Measurements from ENCODE around the gene EDAR.

Gene EDAR

GRCh38 chr2:108920686-108921085, 68.3 kb downstream of the EDAR start:
- WGBS (ENCODE audit: insufficient coverage), result 94% methylated on average over 7 of the region's 7 CpGs
- Histone ChIP-seq H3K4me3 (ENCODE audit: control insufficient read depth in 1 of 7, extremely low read depth in 1 of 7, insufficient read depth in 4 of 7, low read depth in 2 of 7, low read length in 6 of 7) (no peak overlapping the region), H3K9me3 (ENCODE audit: control extremely low read depth in 1 of 5, control insufficient read depth in 4 of 5, insufficient read depth in 2 of 5, low read depth in 1 of 5, low read length in 4 of 5) (no peaks in the 10 kb centered on the region), H3K27me3 (replicated peaks in 2 of 5; ENCODE audit: control insufficient read depth in 4 of 5, insufficient read depth in 5 of 5, low read length in 4 of 5) (peaks cover 0 to 3% (median 0%) of the 10 kb centered on the region in 5 experiments), H3K4me1 (ENCODE audit: control extremely low read depth in 1 of 4, control insufficient read depth in 4 of 4, insufficient read depth in 4 of 4, low read length in 3 of 4) (peaks cover 0 to 3% (median 1%) of the 10 kb centered on the region in 4 experiments), H3K27ac (ENCODE audit: insufficient read depth in 1 of 2, low read depth in 1 of 2, low read length in 2 of 2, poor library complexity in 1 of 2, severe bottlenecking in 2 of 2) (no peak overlapping the region), H3K36me3 (ENCODE audit: control insufficient read depth in 4 of 4, insufficient read depth in 4 of 4, low read length in 3 of 4) (no peaks in the 10 kb centered on the region)
- DNase-seq, result no peak
- POLR2A ChIA-PET, result no interaction called here
- CTCF ChIA-PET, result no interaction called here

- no peak for DNase-seq
- Histone ChIP-seq H3K4me3 (ENCODE audit: control insufficient read depth in 1 of 7, extremely low read depth in 1 of 7, insufficient read depth in 4 of 7, low read depth in 2 of 7, low read length in 6 of 7) (no peak overlapping the region), H3K27me3 (replicated peaks in 2 of 5; ENCODE audit: control insufficient read depth in 4 of 5, insufficient read depth in 5 of 5, low read length in 4 of 5) (peaks cover 0 to 3% (median 0%) of the 10 kb centered on the region in 5 experiments), H3K36me3 (ENCODE audit: control insufficient read depth in 4 of 4, insufficient read depth in 4 of 4, low read length in 3 of 4) (no peaks in the 10 kb centered on the region), H3K27ac (ENCODE audit: insufficient read depth in 1 of 2, low read depth in 1 of 2, low read length in 2 of 2, poor library complexity in 1 of 2, severe bottlenecking in 2 of 2) (no peak overlapping the region), H3K4me1 (ENCODE audit: control extremely low read depth in 1 of 4, control insufficient read depth in 4 of 4, insufficient read depth in 4 of 4, low read length in 3 of 4) (peaks cover 0 to 3% (median 1%) of the 10 kb centered on the region in 4 experiments), H3K9me3 (ENCODE audit: control extremely low read depth in 1 of 5, control insufficient read depth in 4 of 5, insufficient read depth in 2 of 5, low read depth in 1 of 5, low read length in 4 of 5) (no peaks in the 10 kb centered on the region)
- ChIA-PET CTCF (interaction anchor here (0.9 kb wide), 1 partner anchor 591 kb away, joined by 3 read pairs; no protein-coding TSS in a partner anchor), POLR2A (interaction anchor here (0.7 kb wide), 1 partner anchor 92 kb away, joined by 3 read pairs; no protein-coding TSS in a partner anchor)
- whole genome bisulfite sequencing (ENCODE audit: insufficient coverage), result 93% methylated on average over 19 of the region's 19 CpGs
These were observed 69.2 kb downstream of the EDAR start for GRCh38 chr2:108919571-108920373.

DNA sequence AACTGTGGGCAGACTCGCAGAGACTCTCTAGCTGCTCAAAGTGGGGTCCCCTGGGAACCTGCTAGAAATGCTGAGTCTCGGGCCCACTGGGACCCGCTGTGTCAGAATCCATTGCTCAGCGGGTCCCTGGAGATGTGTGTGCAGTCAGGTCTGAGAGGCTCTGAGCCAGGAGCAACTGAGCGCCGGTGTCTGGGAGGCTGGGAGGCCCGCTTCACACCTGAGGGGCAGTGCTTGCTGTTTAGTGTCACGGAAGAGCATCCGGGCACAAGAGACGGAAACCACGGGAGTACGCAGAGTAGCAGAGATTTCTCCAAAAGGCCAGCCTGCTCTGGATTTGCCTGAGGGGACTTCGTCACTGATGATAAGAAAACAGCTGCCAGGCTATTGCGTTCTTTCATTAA, 70.1 kb downstream of the EDAR start:
- H3K36me3 ChIP-seq (ENCODE audit: control insufficient read depth in 4 of 4, insufficient read depth in 4 of 4, low read length in 3 of 4), result no peaks in the 10 kb centered on the region
- no peak for DNase-seq
- peaks cover 0 to 3% (median 0%) of the 10 kb centered on the region in 5 experiments for H3K27me3 ChIP-seq (replicated peaks in 2 of 5; ENCODE audit: control insufficient read depth in 4 of 5, insufficient read depth in 5 of 5, low read length in 4 of 5)
- WGBS (ENCODE audit: insufficient coverage), result 95% methylated on average over 14 of the region's 14 CpGs
- no peak overlapping the region for H3K4me3 ChIP-seq (ENCODE audit: control insufficient read depth in 1 of 7, extremely low read depth in 1 of 7, insufficient read depth in 4 of 7, low read depth in 2 of 7, low read length in 6 of 7)
- H3K27ac ChIP-seq (ENCODE audit: insufficient read depth in 1 of 2, low read depth in 1 of 2, low read length in 2 of 2, poor library complexity in 1 of 2, severe bottlenecking in 2 of 2), result no peak overlapping the region
- H3K9me3 ChIP-seq (ENCODE audit: control extremely low read depth in 1 of 5, control insufficient read depth in 4 of 5, insufficient read depth in 2 of 5, low read depth in 1 of 5, low read length in 4 of 5), result no peaks in the 10 kb centered on the region
- POLR2A ChIA-PET, result no interaction called here
- H3K4me1 ChIP-seq (ENCODE audit: control extremely low read depth in 1 of 4, control insufficient read depth in 4 of 4, insufficient read depth in 4 of 4, low read length in 3 of 4), result peaks cover 0 to 3% (median 1%) of the 10 kb centered on the region in 4 experiments
- CTCF ChIA-PET, result no interaction called here

DNA sequence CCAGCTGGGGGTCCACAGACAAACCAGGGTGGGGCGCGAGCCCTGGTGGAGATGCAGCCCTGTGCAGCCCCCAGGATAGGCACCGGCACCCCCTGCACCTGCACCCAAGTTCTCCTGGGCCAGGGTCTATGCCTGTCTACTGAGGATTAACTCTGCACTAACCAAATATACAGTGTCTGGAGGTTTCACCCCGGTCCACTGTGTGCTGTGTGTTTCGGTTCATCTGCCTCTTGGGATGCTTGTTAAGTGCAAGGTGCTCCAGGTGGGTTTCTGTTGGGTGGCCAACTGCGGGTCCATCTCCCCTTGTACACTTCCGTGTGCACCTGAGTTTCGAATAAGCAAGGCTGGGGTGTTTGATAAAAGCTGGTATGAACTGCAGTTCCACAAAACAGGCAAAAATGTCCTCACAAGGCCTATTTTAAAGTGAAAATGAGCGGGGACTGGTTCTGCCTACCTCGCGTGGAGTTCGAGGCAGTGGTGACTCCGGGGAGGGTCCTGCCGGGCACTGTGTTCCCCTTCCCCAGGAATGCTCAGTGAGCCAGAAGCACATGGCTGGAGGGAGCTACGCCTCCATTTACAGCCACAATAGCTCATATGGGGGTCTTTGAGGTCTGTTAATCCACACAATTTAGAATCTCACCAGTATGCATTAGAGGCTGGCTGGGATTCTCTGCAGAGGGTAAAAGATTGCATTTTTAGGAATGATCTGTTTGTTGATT, 70.7 kb downstream of the EDAR start:
- Histone ChIP-seq H3K4me1 (ENCODE audit: control extremely low read depth in 1 of 4, control insufficient read depth in 4 of 4, insufficient read depth in 4 of 4, low read length in 3 of 4) (peaks cover 0 to 3% (median 1%) of the 10 kb centered on the region in 4 experiments), H3K27me3 (replicated peaks in 2 of 5; ENCODE audit: control insufficient read depth in 4 of 5, insufficient read depth in 5 of 5, low read length in 4 of 5) (peaks cover 0 to 3% (median 0%) of the 10 kb centered on the region in 5 experiments), H3K36me3 (ENCODE audit: control insufficient read depth in 4 of 4, insufficient read depth in 4 of 4, low read length in 3 of 4) (no peaks in the 10 kb centered on the region), H3K9me3 (ENCODE audit: control extremely low read depth in 1 of 5, control insufficient read depth in 4 of 5, insufficient read depth in 2 of 5, low read depth in 1 of 5, low read length in 4 of 5) (no peaks in the 10 kb centered on the region), H3K27ac (ENCODE audit: insufficient read depth in 1 of 2, low read depth in 1 of 2, low read length in 2 of 2, poor library complexity in 1 of 2, severe bottlenecking in 2 of 2) (no peak overlapping the region), H3K4me3 (ENCODE audit: control insufficient read depth in 1 of 7, extremely low read depth in 1 of 7, insufficient read depth in 4 of 7, low read depth in 2 of 7, low read length in 6 of 7) (no peak overlapping the region)
- no peak for DNase-seq
- 96% methylated on average over 13 of the region's 15 CpGs for WGBS (ENCODE audit: insufficient coverage)
- CTCF ChIA-PET, result no interaction called here
- POLR2A ChIA-PET, result no interaction called here

- no peak overlapping the region for H3K27ac ChIP-seq (ENCODE audit: insufficient read depth in 1 of 2, low read depth in 1 of 2, low read length in 2 of 2, poor library complexity in 1 of 2, severe bottlenecking in 2 of 2)
- no peaks in the 10 kb centered on the region for H3K27me3 ChIP-seq (replicated peaks in 2 of 5; ENCODE audit: control insufficient read depth in 4 of 5, insufficient read depth in 5 of 5, low read length in 4 of 5)
- H3K4me3 ChIP-seq (ENCODE audit: control insufficient read depth in 1 of 7, extremely low read depth in 1 of 7, insufficient read depth in 4 of 7, low read depth in 2 of 7, low read length in 6 of 7), result no peak overlapping the region
- no peaks in the 10 kb centered on the region for H3K36me3 ChIP-seq (ENCODE audit: control insufficient read depth in 4 of 4, insufficient read depth in 4 of 4, low read length in 3 of 4)
- no peak for DNase-seq
- 100% methylated on average over 1 of the region's 5 CpGs for WGBS (ENCODE audit: insufficient coverage)
- H3K9me3 ChIP-seq (ENCODE audit: control extremely low read depth in 1 of 5, control insufficient read depth in 4 of 5, insufficient read depth in 2 of 5, low read depth in 1 of 5, low read length in 4 of 5), result no peaks in the 10 kb centered on the region
- POLR2A ChIA-PET, result no interaction called here
- H3K4me1 ChIP-seq (ENCODE audit: control extremely low read depth in 1 of 4, control insufficient read depth in 4 of 4, insufficient read depth in 4 of 4, low read length in 3 of 4), result peaks cover 0 to 3% (median 1%) of the 10 kb centered on the region in 4 experiments
- CTCF ChIA-PET, result interaction anchor here (0.9 to 1.1 kb wide), 2 partner anchors 23 to 27 kb away, joined by 4 read pairs; no protein-coding TSS in a partner anchor
These were observed 71.5 kb downstream of the EDAR start for GRCh38 chr2:108917526-108917925.

DNA sequence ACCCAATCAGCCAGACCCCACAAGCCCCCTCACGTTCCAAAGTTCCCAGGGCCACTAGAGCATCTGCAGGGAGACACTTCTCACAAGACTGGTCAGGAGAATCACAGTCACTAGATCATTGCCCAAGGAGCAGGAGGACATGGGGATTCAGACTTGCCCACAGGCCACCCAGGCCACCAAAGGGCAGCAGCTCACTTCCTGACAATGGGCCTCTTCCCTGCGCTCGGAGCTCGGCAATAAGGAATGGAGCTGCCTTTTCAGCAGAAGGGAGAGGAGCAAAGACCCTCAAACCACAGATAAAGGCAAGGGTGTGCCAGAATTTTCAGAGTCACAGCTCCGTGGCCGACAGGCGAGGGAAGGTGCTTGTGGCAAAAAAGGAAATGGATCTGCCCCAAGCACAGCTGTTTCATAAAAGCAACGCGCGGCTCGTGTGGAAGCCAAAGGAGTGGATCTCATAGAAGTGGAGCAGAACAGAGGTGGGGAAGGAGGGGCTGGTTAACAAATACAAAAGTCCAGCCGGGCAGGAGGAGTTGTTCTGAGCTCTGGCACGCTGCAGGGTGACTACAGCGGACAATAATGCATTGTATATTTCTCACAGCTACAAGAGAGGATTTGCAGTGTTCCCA, 72.1 kb downstream of the EDAR start:
- H3K9me3 ChIP-seq (ENCODE audit: control extremely low read depth in 1 of 5, control insufficient read depth in 4 of 5, insufficient read depth in 2 of 5, low read depth in 1 of 5, low read length in 4 of 5), result no peaks in the 10 kb centered on the region
- peak in 2 of 3 donors; percentile 29 to 39 for DNase-seq
- no peaks in the 10 kb centered on the region for H3K36me3 ChIP-seq (ENCODE audit: control insufficient read depth in 4 of 4, insufficient read depth in 4 of 4, low read length in 3 of 4)
- POLR2A ChIA-PET, result no interaction called here
- 60% methylated on average over 14 of the region's 14 CpGs for WGBS (ENCODE audit: insufficient coverage)
- no peak overlapping the region for H3K4me3 ChIP-seq (ENCODE audit: control insufficient read depth in 1 of 7, extremely low read depth in 1 of 7, insufficient read depth in 4 of 7, low read depth in 2 of 7, low read length in 6 of 7)
- H3K4me1 ChIP-seq (ENCODE audit: control extremely low read depth in 1 of 4, control insufficient read depth in 4 of 4, insufficient read depth in 4 of 4, low read length in 3 of 4), result peaks cover 0 to 3% (median 1%) of the 10 kb centered on the region in 4 experiments
- H3K27ac ChIP-seq (ENCODE audit: insufficient read depth in 1 of 2, low read depth in 1 of 2, low read length in 2 of 2, poor library complexity in 1 of 2, severe bottlenecking in 2 of 2), result no peak overlapping the region
- H3K27me3 ChIP-seq (replicated peaks in 2 of 5; ENCODE audit: control insufficient read depth in 4 of 5, insufficient read depth in 5 of 5, low read length in 4 of 5), result no peaks in the 10 kb centered on the region
- CTCF ChIA-PET, result interaction anchor here (0.9 to 2.1 kb wide), 4 partner anchors 13 to 28 kb away, joined by 3 to 6 read pairs (median 4); no protein-coding TSS in a partner anchor

Data from common myeloid progenitor, CD34-positive (primary cell).